ENCODE measurements around the gene CPTP.

The CPTP gene

DNA sequence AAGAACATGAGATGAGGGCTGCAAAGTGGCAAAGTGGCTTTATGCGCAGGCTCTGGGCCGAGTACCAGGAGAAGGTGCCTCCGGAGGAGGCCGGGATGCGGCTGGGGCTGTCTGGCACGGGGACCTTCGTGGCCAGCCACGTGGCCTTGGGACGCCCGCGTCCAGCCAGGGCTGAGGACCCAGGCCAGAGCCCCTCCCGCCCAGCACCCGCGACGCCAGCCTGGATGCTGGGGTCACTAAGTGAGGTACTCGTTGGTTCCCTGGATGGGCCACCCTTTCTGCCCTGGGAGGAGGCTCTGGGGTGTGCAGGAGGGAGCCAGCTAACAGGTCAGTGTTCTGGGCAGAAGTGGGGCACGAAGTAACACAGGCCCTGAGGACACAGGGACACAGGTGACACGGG, 31.8 kb upstream of the CPTP start:
- no peak for DNase-seq

DNA sequence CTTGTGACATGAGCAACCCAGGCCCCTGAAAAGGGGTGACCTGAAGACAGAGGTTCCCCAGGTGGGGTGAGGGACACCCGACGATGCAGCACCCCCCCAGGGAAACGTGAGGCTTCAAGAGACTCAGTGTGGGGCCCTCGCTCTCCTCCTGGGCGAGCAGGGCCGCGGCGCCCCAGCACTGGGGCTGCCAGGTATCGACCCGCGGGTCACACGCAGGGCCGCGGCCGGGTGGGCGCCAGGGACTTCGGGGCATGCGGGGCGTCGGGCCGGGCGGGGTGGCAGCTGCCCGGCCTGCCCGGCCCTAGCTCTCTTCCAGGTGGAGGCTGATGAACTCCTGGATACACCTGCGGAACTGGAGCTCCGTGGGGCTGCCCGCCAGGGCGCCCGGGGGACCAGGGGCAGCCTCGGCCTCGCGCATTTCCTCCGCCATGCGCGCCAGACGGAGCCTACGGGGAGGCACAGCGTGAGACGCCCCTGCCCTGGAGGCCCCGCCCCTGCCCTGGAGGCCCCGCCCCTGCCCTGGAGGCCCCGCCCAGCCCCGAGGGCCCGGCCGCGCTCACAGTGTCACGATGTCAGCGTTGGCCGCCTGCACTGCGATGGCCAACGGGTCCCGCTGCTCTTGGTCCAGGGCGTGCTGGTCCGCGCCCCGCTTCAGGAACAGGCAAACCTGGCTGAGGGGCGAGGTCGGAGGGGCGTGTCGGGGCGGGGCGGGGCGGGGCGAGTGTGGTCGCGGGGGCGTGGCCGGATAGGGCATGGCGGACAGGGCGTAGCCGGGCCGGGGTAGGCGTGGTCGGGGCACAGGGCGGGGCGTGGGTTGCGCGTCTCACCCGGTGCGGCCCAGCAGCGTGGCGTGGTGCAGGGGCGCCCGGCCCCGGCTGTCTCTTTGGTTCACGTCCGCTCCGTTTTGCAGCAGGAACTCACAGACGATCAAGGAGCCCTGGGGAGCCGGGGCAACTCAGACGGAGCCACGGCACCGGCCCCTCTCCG, 31.0 kb upstream of the CPTP start:
- no peak for DNase-seq

- no peak for DNase-seq
These were observed 30.2 kb upstream of the CPTP start for GRCh38 chr1:1294250-1294890.

DNA sequence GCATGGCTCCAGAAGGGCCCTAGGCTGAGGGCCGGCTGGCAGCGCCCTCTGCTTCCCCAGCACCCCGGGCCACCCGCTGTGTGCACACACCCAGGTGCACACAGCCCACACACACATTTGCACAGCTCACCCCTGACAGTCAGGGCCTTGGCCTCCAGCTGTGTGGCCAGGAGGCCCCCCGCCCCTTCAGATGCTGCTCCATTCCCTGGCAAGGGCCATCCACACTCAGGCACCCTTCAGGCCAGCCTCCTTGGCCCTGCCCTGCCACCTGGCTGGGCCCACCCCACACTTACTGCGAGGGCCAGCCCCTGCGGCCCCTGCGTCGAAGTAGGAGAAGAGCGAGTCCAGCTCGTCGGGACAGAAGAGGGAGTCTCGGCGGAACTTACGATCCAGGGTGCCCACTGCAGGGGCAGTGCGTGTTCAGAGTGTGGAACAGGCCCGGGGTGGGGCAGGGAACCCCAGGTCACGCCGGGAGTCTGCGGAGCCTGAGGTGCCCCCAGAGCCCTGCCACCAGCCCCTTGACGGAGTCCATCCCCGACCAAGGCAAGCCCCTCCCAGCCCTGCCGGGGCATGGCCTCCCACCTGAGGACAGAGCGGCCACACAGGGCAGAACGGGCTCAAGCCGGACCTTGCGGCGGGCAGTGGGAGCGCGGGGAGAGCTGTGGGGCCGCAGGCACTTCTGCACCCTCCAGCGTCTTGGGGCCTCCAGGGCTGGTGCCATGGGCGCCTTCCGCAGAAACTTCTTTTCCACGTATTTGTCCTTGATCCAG, 29.3 kb upstream of the CPTP start:
- no peak for DNase-seq

- no peak for DNase-seq
These were observed 28.2 kb upstream of the CPTP start for GRCh38 chr1:1296070-1297061.

DNA sequence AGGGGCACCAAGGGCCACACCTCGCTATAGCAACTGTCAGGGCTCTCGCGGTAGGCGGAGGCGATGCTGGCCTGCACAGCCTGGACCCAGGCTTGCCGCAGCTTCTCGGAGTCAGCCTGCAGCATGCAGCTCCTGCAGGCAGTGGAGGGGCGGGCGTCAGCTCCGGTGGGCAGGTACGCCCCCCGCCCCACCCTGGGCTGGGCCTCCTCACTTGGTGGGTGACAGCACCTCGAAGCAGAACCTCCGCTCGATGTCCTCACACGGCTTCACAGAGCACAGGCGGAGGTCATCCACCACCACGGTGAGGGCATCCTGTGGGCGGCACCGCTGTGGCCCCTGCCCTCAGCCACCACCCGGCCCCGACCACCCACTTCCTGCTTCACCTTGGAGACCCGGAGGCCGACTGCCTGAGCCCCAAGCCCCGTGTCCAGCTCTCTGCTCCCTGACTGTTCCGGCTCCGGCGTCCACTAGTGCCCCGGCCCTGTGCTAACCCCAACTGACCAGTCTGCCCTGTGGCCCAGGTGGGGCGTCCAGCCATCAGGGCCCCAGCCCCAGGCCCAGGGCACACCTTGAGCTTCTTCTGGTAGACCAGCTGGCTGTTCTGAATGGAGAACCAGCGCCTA, 26.7 kb upstream of the CPTP start:
- DNase-seq = no peak

GRCh38 chr1:1298861-1299685, 25.5 kb upstream of the CPTP start:
- no peak for DNase-seq

DNA sequence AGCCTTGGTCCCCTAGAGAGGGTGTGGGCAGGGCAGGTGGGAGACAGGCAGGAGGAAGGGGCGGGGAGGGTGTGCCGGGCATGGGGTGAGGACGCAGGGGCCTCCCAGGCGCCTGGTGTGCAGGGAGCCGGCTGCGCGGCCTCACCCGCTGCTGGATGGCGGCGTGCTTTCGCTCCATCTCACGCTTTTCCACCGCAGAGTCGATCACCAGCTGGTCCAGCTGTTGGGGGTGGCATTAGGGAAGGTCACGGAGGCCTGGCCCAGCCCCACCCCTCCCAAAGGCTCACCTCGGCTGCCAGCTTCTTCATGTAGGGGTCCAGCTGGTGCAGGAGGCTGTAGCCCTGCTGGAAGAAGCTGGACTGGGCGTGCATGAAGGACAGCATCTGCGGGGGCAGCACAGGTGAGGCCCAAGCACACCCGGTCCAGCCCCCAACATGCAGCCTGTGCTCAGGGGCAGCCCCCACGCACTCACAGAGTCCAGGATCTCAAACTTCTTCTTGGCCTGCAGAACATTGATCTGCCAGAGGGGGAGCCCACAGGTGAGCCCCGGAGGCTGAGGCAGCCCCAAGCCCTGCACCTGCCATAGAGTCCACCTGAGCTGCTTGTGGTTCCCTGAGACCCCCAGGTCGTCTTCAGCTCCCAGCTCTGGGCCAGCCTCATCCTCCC, 24.8 kb upstream of the CPTP start:
- DNase-seq = peak; percentile 35

DNA sequence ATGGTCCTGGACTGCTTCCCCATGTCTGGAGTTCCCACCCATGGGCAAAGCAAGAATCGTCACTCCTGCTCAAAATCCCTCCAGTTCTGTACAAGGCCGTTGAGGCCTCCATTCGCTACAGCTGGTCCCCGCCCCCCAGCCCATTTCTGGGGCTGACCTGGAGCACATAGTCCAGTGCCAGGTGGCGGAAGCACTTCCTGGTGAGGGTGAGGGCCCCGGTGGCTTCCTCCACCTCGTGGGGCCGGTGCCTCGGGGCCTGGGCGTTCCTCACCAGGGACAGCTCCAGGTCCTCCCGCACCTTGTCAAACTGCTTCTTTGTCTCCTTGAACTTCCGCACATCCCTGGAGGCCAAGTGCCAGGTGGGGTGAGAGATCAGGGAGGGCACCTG, 24.3 kb upstream of the CPTP start:
- no peak for DNase-seq

DNA sequence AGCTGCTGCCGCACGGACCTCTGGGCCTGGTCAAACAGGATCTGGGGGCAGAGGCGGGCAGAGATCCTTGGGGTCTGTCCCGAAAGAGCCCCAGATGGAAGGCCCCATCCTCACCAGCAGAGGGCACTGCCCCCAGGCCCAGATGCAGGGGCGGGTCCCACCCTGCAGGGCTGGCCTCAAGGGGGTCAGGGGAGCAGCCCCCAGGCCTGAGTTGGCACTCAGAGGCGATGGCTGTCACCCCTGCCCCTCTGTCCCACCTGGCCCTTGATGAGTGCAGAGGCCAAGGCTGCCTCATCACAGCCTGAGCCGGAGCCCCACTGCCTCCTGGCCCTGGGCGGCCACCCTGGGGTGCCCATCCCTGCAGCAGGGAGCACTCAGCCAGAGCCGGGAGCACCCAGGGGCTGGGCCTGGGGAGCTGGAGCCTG, 22.6 kb upstream of the CPTP start:
- peak; percentile 21 for DNase-seq

DNA sequence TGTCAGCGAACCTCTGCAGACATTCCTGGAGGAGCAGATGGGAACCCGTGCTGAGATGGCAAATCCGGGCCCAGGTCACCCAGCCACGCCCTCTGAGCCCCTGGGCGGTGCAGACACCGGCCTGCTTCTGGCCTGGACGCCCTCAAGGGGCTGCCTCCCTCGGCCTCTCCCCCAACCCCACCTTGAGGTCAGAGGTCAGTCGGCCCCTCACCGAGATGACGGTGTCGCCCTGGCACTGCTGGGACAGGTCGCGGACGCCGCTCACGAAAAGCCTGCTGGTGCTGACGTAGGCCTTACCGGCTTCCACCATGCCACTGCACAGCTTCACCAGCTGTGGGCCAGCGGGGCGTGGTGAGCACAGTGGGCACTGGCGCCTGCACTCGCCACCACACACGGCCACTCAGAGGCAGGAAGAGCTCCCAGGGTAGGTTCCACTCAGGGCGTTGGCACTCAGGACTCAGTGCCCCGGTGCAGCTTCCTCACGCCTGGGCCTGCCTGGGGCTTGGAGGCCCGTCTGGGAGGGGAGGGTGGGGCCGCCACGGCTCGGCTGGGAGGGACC, 21.6 kb upstream of the CPTP start:
- DNase-seq = no peak

GRCh38 chr1:1303736-1304135, 20.9 kb upstream of the CPTP start:
- no peak for DNase-seq

DNA sequence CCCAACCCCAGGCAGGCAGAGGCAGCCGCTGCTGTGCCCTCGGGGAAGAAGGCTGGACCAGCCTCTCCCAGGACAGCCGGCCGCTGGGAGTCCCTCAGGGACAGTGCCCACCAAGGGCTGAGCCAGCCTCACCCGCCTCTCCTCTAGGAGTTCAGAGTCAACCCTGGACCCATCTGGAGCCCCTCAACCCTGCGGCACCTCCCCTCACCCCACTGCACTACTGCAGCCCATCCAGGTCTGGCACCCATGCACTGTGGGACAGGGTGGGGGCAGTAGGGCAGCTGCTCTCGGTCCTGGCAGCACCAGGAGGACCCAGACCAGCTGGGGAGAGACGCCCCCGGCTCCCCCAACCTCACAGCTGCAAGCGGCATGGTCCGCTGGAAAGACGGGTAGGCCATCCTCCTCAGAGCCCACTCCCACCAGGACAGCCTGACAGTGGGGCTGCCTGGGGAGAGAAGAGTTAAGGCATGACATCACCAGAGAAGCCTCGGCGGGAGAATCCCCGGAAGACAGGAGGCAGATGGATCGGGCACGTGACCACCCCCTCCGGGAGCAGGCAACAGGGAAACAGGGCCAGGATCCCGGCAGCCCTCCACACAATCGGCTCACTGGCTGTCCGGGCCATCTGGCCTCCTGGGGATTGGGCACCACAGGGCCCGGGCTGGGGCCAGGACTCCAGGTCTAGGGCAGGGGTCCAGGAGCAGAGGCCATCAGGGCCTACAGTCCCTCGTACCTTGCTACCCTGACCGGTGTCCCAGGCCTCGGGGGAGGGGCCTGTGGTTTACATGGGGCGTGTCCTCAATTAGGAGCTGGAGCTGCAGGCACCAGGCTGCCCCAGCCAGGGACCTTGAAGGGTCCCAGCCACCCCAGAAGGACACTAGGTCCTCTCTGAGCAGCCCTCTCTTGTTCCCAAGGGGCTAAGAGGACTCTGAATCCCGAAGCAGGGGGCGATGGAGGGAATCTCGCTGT, 20.0 kb upstream of the CPTP start:
- no peak for DNase-seq

DNA sequence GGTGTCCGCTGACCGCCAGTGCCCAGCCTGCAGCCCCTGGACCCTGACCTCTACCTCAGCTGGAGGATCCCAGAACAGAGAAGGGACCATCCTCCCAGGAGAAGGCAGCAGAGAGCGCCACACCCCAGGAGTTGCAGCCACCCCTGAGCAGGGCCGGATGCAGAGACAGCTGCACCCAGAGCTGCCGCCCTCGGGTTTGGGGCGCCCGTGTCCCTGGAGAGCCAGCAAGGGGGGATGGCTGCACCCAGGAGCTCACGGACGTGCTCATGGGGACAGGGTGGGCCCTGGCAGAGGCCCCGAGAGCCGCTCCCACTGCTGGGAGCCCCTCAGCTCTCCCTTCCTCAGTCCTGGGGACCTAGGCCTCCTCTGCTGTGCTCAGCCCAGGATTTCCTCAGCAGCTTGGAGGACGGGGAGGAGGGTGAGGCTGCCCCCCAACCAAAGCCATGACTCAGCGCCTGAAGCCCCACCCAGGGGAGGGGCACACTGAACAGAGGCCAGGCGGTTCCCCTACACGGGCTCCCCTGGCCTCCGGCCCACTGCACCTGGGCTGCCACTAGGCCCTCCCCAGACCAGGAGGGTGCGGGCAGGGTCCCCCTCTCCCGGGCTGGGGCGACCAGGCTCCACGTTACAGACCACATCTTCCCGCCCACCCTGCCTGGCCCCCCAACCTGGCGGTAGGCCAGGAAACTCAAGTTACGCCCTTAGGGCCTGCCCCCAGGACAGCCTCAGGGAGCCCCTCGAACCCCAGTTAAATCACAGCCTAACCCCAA, 19.1 kb upstream of the CPTP start:
- DNase-seq = peak; percentile 71

DNA sequence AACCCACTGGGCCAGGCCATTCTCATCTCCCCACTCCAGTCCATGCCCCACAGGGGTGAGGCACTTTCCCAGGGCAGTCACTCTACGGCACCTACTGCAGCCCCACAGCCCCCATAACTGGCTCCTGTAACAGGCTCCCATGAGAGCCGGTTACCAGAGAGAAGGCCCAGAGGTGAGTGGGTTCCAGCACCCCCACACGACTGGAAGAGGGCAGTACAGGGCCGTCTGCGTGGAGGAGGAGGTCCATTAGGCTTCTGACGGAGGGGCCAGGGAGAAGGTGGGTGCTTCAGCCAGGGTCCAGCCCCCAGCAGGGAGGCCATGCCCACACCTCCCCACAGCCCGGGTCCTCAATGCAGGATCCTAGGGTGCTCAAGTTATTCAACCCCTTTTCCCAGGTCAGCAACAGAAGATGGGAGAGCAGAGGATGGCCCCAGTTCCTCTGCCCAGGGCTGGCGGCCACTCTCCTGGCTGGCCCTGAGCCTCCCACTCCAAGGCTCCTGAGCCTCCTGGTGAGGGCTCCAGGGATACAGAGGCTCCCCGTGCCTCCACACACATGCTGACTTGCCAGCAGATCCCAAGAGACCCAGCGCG, 18.4 kb upstream of the CPTP start:
- DNase-seq = no peak

DNA sequence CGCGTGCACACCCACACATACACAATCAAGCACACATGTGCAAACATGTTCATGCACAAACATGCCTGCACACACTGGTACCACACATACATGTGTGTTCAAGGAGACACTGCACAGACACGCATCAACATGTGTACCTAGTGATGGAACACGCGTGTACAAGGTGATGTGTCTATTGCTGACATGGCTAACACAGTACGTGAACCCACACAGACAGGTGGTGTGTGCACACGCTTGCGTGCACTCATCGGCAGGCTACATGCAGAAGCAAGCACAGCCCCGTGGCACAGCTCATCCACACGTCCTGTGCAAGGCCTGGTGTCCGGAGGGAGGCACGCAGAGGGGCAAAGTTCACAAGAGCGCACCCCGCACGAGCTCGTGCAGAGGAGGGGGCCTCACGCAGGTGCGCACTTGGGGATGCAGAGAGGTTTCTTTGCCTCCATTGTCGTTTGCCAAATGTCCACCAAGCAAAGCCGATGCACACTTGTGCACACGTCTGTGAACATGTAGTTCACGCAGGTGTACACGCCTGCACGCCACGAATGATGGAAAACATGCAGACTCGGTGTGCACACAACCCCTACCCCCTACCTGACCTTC, 17.8 kb upstream of the CPTP start:
- DNase-seq = no peak
